GM19328 (cell line): ENCODE measurements around the gene ARHGEF39.

Experiments used
- ATAC-seq: cut with Tn5 transposase; IDR thresholded peaks from one replicate; pipeline ENCODE4 v1.9.1; 2021; ENCODE audit warnings: mild to moderate bottlenecking, moderate library complexity; ENCODE audit not compliant: unreplicated experiment

ARHGEF39 gene

GRCh38 chr9:35691757-35692301 lies 26.8 kb upstream of the ARHGEF39 start:
- no peak for ATAC-seq

- no peak for ATAC-seq
Measured at GRCh38 chr9:35691334-35691650, 26.3 kb upstream of the ARHGEF39 start.

GRCh38 chr9:35690614-35691333 lies 25.8 kb upstream of the ARHGEF39 start:
- no peak for ATAC-seq

- no peak for ATAC-seq
Measured at GRCh38 chr9:35690294-35690613, 25.3 kb upstream of the ARHGEF39 start.

GRCh38 chr9:35689542-35690293 lies 24.7 kb upstream of the ARHGEF39 start, which contains the start of gene TPM2:
TSS of gene TPM2 (minus strand) at chr9:35689925. CDS start at chr9:35689817, 108 bp downstream.
- ATAC-seq, result no peak

- ATAC-seq, result no peak
Measured at GRCh38 chr9:35688558-35689541, 23.9 kb upstream of the ARHGEF39 start.

GRCh38 chr9:35687972-35688557 lies 23.1 kb upstream of the ARHGEF39 start:
- no peak for ATAC-seq

- ATAC-seq, result no peak
Measured at GRCh38 chr9:35687306-35687705, 22.3 kb upstream of the ARHGEF39 start.

GRCh38 chr9:35686222-35687203 lies 21.5 kb upstream of the ARHGEF39 start:
- ATAC-seq, result no peak

GRCh38 chr9:35685506-35685905 lies 20.5 kb upstream of the ARHGEF39 start:
- ATAC-seq, result no peak

GRCh38 chr9:35684921-35685320 lies 19.9 kb upstream of the ARHGEF39 start:
- ATAC-seq, result no peak

- no peak for ATAC-seq
Measured at GRCh38 chr9:35683323-35683722, 18.3 kb upstream of the ARHGEF39 start.

GRCh38 chr9:35682520-35683315 lies 17.7 kb upstream of the ARHGEF39 start:
- no peak for ATAC-seq

- ATAC-seq, result no peak
Measured at GRCh38 chr9:35682051-35682450, 17.1 kb upstream of the ARHGEF39 start.

GRCh38 chr9:35681341-35682002 lies 16.5 kb upstream of the ARHGEF39 start:
- ATAC-seq, result no peak

GRCh38 chr9:35680331-35681105 lies 15.5 kb upstream of the ARHGEF39 start:
- ATAC-seq, result no peak

- no peak for ATAC-seq
Measured at GRCh38 chr9:35679766-35680330, 14.9 kb upstream of the ARHGEF39 start.
